Superior temporal gyrus (tissue), 1 donor: ENCODE results near the gene DDAH1.

Source experiments
- DNase-seq: peaks from one replicate; pipeline ENCODE4 v3.0.0-alpha.2; 2016; ENCODE audit errors: extremely low spot score

DDAH1 gene

GRCh38 chr1:85440612-85441011 lies 24.3 kb downstream of the DDAH1 start:
- no peak for DNase-seq

- DNase-seq, result no peak
Observed at GRCh38 chr1:85438353-85438752, 26.6 kb downstream of the DDAH1 start.

- DNase-seq, result no peak
Observed at GRCh38 chr1:85437139-85437538, 27.8 kb downstream of the DDAH1 start.

- DNase-seq, result no peak
Observed at GRCh38 chr1:85433096-85433495, 31.9 kb downstream of the DDAH1 start.

GRCh38 chr1:85428471-85429089 lies 36.4 kb downstream of the DDAH1 start:
- DNase-seq, result no peak

GRCh38 chr1:85427849-85428248 lies 37.1 kb downstream of the DDAH1 start:
- no peak for DNase-seq

GRCh38 chr1:85427331-85427730 lies 37.6 kb downstream of the DDAH1 start:
- DNase-seq, result no peak

- no peak for DNase-seq
Observed at GRCh38 chr1:85421179-85421578, 43.8 kb downstream of the DDAH1 start.

- no peak for DNase-seq
Observed at GRCh38 chr1:85420199-85420598, 44.8 kb downstream of the DDAH1 start.

- DNase-seq, result no peak
Observed at GRCh38 chr1:85417876-85418275, 47.1 kb downstream of the DDAH1 start.

- no peak for DNase-seq
Observed at GRCh38 chr1:85417017-85417416, 47.9 kb downstream of the DDAH1 start.

- DNase-seq, result no peak
Observed at GRCh38 chr1:85413169-85413568, 51.8 kb downstream of the DDAH1 start.

GRCh38 chr1:85411567-85412305 lies 53.2 kb downstream of the DDAH1 start:
- DNase-seq, result no peak

GRCh38 chr1:85409516-85409915 lies 55.4 kb downstream of the DDAH1 start:
- DNase-seq, result no peak

- DNase-seq, result no peak
Observed at GRCh38 chr1:85407746-85408377, 57.1 kb downstream of the DDAH1 start.

GRCh38 chr1:85406887-85407533 lies 57.9 kb downstream of the DDAH1 start:
- peak; percentile 75 for DNase-seq

- no peak for DNase-seq
Observed at GRCh38 chr1:85406081-85406480, 58.9 kb downstream of the DDAH1 start.

- no peak for DNase-seq
Observed at GRCh38 chr1:85404408-85404807, 60.6 kb downstream of the DDAH1 start.

- no peak for DNase-seq
Observed at GRCh38 chr1:85398391-85399064, 66.4 kb downstream of the DDAH1 start.

- DNase-seq, result no peak
Observed at GRCh38 chr1:85397490-85398032, 67.4 kb downstream of the DDAH1 start.

GRCh38 chr1:85396194-85396593 lies 68.8 kb downstream of the DDAH1 start:
- DNase-seq, result no peak

- DNase-seq, result no peak
Observed at GRCh38 chr1:85394130-85394529, 70.8 kb downstream of the DDAH1 start.
